GM12801 (cell line): Measurements from ENCODE around the gene SUSD2.

Source experiments
- TF ChIP-seq, protein P1 (sequence below): IDR thresholded peaks from one replicate; pipeline ENCODE4 v1.5.1; 2011; ENCODE audit warnings: control low read depth; ENCODE audit not compliant: insufficient read length; ENCODE audit errors: extremely low read depth

SUSD2 gene

DNA sequence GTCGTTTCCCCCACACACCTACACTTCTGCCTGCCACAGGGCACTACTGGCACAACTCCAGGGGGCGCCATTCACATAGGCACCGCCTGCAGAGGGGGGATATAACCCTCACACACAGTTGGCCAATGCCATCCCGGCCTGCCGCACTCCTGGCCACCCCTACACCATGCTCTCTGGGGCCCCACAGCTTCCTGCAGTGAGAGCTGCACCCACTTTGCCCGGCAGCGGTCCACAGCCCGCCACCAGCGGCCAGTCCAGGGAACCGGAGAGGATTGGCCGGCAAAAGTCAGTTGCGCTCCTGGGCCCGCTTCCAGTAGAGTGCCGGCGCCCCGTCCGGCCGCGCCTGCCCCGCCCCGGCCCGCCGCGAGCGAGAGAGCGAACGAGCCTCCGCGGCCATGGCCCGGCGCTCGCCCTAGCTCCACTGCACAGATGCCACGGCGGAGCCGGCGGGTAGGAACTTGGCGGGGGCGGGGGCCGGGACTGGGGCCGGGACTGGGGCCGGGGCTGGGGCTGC lies 25.6 kb upstream of the SUSD2 start:
- TF ChIP-seq, protein P1, sequence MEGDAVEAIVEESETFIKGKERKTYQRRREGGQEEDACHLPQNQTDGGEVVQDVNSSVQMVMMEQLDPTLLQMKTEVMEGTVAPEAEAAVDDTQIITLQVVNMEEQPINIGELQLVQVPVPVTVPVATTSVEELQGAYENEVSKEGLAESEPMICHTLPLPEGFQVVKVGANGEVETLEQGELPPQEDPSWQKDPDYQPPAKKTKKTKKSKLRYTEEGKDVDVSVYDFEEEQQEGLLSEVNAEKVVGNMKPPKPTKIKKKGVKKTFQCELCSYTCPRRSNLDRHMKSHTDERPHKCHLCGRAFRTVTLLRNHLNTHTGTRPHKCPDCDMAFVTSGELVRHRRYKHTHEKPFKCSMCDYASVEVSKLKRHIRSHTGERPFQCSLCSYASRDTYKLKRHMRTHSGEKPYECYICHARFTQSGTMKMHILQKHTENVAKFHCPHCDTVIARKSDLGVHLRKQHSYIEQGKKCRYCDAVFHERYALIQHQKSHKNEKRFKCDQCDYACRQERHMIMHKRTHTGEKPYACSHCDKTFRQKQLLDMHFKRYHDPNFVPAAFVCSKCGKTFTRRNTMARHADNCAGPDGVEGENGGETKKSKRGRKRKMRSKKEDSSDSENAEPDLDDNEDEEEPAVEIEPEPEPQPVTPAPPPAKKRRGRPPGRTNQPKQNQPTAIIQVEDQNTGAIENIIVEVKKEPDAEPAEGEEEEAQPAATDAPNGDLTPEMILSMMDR = no peak

DNA sequence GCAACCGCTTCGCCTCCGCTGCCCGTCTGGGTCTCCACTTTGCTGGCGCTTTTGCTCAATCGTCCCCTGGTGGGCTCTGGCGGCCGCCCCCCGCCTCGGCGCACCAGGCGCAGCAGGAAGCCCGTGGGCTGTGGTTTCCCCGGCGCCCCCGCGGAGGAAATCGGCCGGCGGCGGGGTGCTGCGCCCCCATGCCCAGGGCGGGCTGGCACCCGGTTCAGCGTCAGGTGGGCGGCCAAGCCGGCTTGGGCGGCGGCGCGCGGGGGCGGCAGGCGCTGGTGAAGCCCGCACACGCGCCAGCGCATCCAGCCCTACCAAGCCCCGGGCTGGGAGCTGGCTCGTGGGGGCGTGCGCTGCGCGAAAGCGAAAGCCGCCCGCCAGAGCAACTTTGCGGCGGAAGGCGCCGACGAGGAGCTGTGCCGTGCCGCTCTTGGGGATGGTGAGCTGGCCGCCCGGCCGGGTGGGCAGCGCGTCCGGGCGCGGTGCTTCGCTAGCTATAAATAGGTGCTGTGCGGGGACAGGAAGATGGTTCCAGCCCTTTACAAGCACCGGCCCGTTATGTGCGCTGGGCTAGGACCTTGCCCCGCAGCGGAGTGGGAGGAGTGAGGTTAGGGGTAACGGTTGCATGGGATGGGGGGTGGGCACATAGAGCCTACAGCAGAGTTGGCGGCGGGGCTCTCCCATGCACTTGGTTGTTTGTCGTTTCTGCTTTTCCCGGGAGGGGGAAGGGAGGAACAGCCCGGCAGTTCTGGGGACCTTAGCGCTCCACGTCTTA lies 25.0 kb upstream of the SUSD2 start:
- TF ChIP-seq, protein P1 = no peak

DNA sequence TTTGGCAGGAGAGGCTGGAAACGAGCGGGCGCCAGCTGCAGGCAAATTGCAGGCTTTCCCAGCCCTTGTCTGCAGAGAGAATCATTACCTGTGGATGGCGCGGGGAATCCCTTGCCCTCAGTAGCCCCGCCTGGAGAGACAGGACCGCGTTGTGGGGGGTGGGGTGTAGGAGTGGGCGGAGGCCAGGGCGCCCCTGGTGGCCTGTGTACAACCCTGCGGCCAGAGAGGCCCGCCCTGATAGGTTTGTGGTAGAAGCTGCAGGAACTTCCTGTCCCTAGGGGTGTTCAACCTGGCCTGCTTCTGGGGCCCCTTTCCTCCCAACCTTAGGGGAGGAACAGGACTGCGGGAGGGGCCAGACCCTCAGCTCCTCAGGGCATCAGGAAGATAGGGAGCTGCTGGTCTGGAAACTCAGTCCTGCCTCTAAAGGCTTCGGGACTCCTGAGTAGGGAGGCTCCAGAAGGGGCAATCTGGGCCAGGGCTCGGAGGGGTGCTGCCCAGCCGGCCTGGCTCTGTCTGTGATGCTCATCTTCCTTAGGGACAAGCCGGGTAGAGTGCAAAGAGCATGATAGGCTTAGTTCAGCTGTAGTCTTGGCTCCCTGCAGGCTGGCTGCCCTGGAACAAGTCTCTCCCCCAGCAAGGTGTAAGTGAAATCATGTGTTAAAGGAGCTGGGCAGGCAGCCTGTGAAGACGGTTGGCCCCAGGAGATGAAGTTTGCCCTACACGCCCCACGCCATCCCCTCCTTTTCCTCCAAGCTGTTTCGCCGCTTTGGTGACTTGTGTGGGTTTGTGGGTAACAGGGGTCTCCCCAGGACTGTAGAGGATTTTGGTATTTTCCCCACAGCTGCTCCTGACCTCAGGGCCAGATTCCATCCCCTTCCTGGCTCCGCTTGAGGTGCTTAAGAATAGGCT lies 24.1 kb upstream of the SUSD2 start:
- TF ChIP-seq, protein P1 = peak; percentile 7

DNA sequence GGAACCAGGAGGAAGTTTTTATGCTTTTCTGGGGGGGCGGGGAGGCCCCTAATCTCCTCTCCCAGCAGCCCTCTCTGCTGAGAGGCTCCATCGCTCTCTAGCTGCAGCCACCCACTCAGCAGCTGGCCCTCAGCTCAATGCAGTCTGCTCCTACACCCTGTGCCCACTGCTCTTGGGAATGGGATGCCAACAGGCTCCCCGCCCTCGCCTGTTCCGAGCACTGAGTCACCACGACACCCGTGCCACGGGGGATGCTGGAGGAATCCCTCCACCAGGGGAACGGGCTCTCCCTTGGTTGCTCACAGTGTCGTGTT lies 23.5 kb upstream of the SUSD2 start:
- TF ChIP-seq, protein P1 = no peak

DNA sequence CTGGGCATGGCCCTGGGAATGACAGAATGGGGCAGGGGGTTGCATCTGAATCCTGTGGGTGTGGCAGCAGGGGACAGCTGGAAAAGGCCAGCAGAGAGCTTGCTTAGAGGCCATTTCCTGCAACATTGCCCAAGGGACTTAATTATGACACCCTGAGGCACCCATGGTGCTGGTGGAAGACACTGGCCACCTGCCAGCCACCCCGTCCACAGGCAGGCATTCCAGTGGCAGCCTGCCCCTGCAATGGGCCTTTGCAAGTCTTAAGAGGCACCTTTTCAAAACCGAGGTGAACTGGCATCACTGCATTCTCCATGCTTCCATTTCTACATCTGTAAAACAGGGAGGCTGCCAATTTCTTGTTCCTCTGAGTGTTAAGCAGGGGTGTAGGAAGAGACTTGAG lies 21.6 kb upstream of the SUSD2 start:
- TF ChIP-seq, protein P1 = no peak

DNA sequence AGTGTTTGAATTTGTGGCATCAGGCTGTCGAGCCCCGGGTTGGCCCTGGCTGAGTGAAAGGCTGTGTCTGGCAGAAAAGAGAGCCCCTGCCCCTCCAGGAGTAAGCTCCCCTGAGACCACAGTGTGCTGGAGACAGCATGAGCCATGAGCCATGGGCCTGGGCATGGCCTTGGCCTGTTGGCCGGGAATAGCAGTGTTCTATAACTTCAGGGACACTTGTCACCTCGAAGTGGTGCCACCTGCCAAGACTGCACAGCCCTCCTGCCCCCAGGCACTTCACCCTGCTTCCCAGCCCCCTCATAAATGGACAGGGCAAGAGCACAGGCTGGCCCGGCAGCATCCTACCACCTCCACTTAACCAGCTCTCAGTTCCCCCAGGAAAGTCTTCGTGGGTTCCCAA lies 20.7 kb upstream of the SUSD2 start:
- TF ChIP-seq, protein P1 = no peak

DNA sequence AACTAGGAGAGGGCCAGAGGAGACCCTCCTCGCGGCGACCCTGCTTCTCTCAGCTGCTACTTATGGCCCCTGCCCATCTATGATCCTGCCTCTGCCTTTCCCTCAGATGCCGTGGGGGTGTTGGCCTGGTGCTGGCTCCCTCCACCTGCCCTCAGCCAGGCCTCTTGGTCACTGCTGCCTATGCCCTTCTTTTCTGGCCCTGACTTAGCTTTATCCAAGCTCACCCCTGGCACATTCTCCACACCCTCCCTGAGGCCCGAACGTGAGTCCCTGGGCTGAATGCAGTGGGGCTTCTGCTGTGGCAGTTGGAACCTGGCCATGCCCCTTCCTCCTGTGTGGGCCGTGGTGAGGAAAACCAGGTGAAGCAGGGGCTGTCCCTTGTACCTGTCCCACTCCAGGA lies 19.8 kb upstream of the SUSD2 start:
- TF ChIP-seq, protein P1 = no peak
